ENCODE measurements around the gene CHMP4B.

- TF ChIP-seq CTCF (IDR thresholded peaks at IDR 0.05; ENCODE audit: low read depth, low read length, missing input control) = no peak
- TF ChIP-seq SP1 (IDR thresholded peaks at IDR 0.05) = no peak
- TF ChIP-seq JUND (IDR thresholded peaks at IDR 0.05) = no peak
- no peak for TF ChIP-seq RAD21 (IDR thresholded peaks at IDR 0.05)
- TF ChIP-seq REST (IDR thresholded peaks at IDR 0.05) = no peak
- TF ChIP-seq EGR1 (IDR thresholded peaks at IDR 0.05; ENCODE audit: low read depth in 2 of 2) = no peak
- no peak for TF ChIP-seq RXRA (IDR thresholded peaks at IDR 0.05)
- no peak for TF ChIP-seq TAF1 (conservative IDR thresholded peaks at IDR 0.05)
- no peak for TF ChIP-seq GABPA (IDR thresholded peaks at IDR 0.05 in 1 of 2, conservative IDR thresholded peaks at IDR 0.05 in 1 of 2)
- TF ChIP-seq MAX (IDR thresholded peaks at IDR 0.05) = no peak
Observed at GRCh38 chr20:33783818-33784217, 27.3 kb upstream of the CHMP4B start.

Data from liver (tissue), 3 donors.